Ovary (tissue), 9 donors: Measurements from ENCODE around the gene ALK. TPM values are rescaled to one million over a fixed set of nuclear protein-coding genes. Genes with fewer than 3 reads are reported as not detected.

Experiments
- DNase-seq, 5 donors: peaks; one replicate each; pipeline ENCODE4 v3.0.0-alpha.2; 2019 to 2020
- H3K27ac ChIP-seq, 2 donors: fragments of 200-600 bp; one replicate each; pipeline versions ENCODE4 v1.5.1 to v1.8.0; 2019 to 2022
- H3K27me3 ChIP-seq: fragments of 200-600 bp; one replicate; pipeline ENCODE4 v1.8.0; 2022
- H3K36me3 ChIP-seq: fragments of 200-600 bp; sonication (generic); one replicate; pipeline ENCODE4 v1.5.1; 2019
- H3K4me1 ChIP-seq: one replicate; pipeline ENCODE4 v1.8.1; 2013; ENCODE audit warnings: mild to moderate bottlenecking, moderate library complexity; ENCODE audit not compliant: insufficient read depth
- H3K4me3 ChIP-seq: fragments of 200-600 bp; sonication (generic); one replicate; pipeline ENCODE4 v1.5.1; 2017
- H3K9me3 ChIP-seq, 2 donors: fragments of 200-600 bp in 1 of 2; sonication (generic) in 1 of 2; one replicate each; pipeline versions ENCODE4 v1.5.1 to v1.8.1; 2013 to 2019; ENCODE audit warnings: mild to moderate bottlenecking in 1 of 2, moderate library complexity in 1 of 2
- EP300 ChIP-seq: sonication (generic); formaldehyde crosslinking; IDR thresholded peaks from one replicate; pipeline ENCODE4 v1.6.1; 2017; ENCODE audit warnings: antibody characterized with exemption
- POLR2A ChIP-seq: fragments of 450-650 bp; IDR thresholded peaks from one replicate; pipeline ENCODE4 v1.6.1; 2017; ENCODE audit warnings: antibody characterized with exemption, mild to moderate bottlenecking, moderate library complexity
- WGBS, 3 donors: extraction: QIAGEN DNeasy Blood & Tissue Kit in 1 of 3; methylation state at CpG; one replicate each; pipeline versions ENCODE4 v1.1.5 to v1.1.7; 2013 to 2017; 5-methylcytosine and 5-hydroxymethylcytosine counted together
- intact Hi-C, 4 donors: fragments of 100-400 bp; cut with DNase I; formaldehyde crosslinking; loops; one replicate each; pipeline versions ENCODE4 v1.11.0 to v1.15.1; 2022 to 2023
- polyA plus RNA-seq, 2 donors: library from polyadenylated mRNA; stranded (reverse); fragments of 200-250 nt in 1 of 2; fragments of 350-450 nt in 1 of 2; fragmentation: Illumina TruSeq in 1 of 2; extraction: RNeasy Lipid Tissue Mini Kit (QIAGEN cat#74804) in 1 of 2; gene quantifications; one replicate each; pipeline ENCODE4 v1.2.3, GENCODE V29; 2013 to 2014
- total RNA-seq, 7 donors: library from RNA; depleted of rRNA in 2 of 7; stranded (reverse); fragments of >200 nt in 2 of 7; fragmentation: NEBNext Ultra II Directional in 3 of 7; extraction: Animal tissue kit (Norgen Biotek cat#: 25700) in 3 of 7; gene quantifications; one replicate each; pipeline versions ENCODE4 v1.1.0 to v1.2.4, GENCODE V29; 2016 to 2023
- TF ChIP-seq, protein P1 (sequence below), 3 donors: fragments of 450-650 bp in 2 of 3; fragments of 200-600 bp in 1 of 3; IDR thresholded peaks; one replicate each; pipeline versions ENCODE4 v1.5.1 to v1.8.0; 2016 to 2022; ENCODE audit warnings: antibody characterized with exemption in 3 of 3, mild to moderate bottlenecking in 1 of 3
- donor health status: DM: no; HTN: no; CAD: no; lungs with moderate emphysema.
- donor health status: DM: no; HTN: no; CAD: no.
- donor health status: Bipolar disorder and iron deficiency.
- donor health status: DM: yes; HTN: yes; CAD: no.
- donor health status: DM: no; HTN: no; CAD: no.
- donor health status: DM: yes; HTN: yes; CAD: no.

The ALK gene
- total and polyA plus RNA-seq, 9 donors = 0.05 to 1.7 (median 0.23) TPM; not detected in 1

DNA sequence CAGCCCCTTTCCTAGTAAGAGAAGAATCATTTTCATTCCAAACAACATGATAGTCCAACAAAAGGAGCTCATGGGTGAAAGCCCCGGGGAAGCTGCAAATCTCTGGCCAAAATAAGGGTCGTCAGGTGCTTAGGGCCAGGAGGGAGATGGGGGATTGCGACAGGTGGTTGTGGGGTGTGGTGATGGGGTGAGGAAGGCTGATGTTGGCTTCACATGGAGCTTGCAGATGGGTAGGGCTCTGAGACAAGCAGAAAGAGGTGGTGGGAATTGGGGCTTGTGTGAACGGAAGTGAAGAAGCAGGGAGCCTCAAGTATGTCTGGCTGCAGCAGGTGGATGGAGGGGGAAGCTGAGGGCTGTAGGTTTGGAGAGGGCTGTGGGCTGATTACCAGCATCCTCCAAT is 680.0 kb downstream of the ALK start:
- H3K9me3 ChIP-seq = no peaks in the 10 kb centered on the region
- TF ChIP-seq EP300 = no peak
- no peak for TF ChIP-seq POLR2A
- TF ChIP-seq, protein P1, sequence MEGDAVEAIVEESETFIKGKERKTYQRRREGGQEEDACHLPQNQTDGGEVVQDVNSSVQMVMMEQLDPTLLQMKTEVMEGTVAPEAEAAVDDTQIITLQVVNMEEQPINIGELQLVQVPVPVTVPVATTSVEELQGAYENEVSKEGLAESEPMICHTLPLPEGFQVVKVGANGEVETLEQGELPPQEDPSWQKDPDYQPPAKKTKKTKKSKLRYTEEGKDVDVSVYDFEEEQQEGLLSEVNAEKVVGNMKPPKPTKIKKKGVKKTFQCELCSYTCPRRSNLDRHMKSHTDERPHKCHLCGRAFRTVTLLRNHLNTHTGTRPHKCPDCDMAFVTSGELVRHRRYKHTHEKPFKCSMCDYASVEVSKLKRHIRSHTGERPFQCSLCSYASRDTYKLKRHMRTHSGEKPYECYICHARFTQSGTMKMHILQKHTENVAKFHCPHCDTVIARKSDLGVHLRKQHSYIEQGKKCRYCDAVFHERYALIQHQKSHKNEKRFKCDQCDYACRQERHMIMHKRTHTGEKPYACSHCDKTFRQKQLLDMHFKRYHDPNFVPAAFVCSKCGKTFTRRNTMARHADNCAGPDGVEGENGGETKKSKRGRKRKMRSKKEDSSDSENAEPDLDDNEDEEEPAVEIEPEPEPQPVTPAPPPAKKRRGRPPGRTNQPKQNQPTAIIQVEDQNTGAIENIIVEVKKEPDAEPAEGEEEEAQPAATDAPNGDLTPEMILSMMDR (IDR thresholded peaks at IDR 0.05) = no peak
- H3K4me3 ChIP-seq = no peak overlapping the region

DNA sequence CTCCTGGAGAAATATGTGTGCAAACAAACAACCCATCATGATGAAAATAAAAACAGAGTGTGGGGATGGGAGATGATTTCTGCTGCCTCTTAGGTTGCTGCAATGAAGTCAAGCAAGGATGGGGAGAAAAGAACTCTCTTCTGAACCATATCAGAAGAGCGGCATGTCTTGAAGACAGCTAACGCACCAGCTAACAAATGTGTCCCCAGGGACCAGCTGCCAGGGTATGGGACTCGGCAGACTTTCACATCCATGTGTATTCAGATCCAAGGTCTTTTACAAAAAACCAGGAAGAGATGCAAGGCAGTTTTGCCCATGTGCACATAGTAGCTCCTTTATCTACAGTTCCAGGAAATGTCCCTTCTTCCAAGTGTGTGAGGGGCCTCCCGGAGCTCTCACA is 680.8 kb downstream of the ALK start:
- Histone ChIP-seq H3K4me3 (no peak overlapping the region), H3K27me3 (no peaks in the 10 kb centered on the region), H3K4me1 (no peaks in the 10 kb centered on the region), H3K27ac (no peak overlapping the region), H3K9me3 (no peaks in the 10 kb centered on the region), H3K36me3 (no peaks in the 10 kb centered on the region)
- WGBS, 3 donors = 44 to 62% (median 62%) methylated on average over 4 of the region's 4 CpGs
- TF ChIP-seq EP300 = no peak
- TF ChIP-seq, protein P1 (IDR thresholded peaks at IDR 0.05) = no peak
- intact Hi-C loops = no loop called here
- no peak for DNase-seq

More for the DNA sequence above, 680.0 kb downstream of the ALK start:
- Histone ChIP-seq H3K36me3 (no peaks in the 10 kb centered on the region), H3K27ac (no peak overlapping the region), H3K27me3 (no peaks in the 10 kb centered on the region), H3K4me1 (no peaks in the 10 kb centered on the region)
- DNase-seq = no peak
- intact Hi-C loops = no loop called here
- WGBS, 3 donors = 78 to 87% (median 81%) methylated on average over 4 of the region's 4 CpGs

DNA sequence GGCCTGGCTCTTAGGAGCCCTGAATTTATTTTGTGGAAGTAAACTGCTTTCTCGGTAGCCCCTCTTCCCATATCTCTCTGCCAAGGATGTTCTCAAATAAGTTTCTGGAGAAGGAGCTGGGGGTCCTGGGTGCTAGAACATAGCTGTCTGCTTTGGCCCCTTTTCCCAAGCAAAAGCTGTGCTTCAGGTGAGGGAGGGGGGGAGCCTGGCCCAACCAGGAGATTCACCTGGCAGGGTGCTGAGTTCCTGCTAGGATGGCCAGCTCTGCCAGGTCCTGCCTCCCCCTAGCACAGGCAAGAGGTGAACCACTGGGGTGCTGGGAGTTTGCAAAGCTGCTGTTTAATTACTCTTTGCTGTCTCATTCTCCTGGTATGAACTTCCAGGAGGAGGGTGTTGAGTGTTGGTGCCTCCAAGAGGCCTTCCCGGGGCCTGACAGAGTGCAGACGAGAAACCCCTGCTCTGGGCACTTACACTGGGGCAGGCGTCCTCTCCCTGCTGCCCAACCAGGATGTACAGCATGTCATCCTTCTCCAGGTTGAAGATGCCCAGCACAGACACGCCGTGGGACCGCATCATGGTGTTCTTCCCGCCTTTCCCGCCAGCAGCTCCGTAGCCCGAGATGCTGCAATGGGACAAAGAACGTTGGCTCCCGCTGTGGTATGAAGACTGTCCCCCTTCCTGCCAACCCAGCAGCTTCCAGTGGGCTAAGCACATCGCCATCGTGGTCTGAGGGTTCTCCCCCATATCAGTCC is 682.0 kb downstream of the ALK start:
- Histone ChIP-seq H3K27ac (no peak overlapping the region), H3K27me3 (no peaks in the 10 kb centered on the region), H3K36me3 (no peaks in the 10 kb centered on the region), H3K4me1 (no peaks in the 10 kb centered on the region), H3K9me3 (no peaks in the 10 kb centered on the region), H3K4me3 (no peak overlapping the region)
- no peak for DNase-seq
- WGBS, 3 donors = 79 to 83% (median 81%) methylated on average over 15 of the region's 15 CpGs
- intact Hi-C loops = no loop called here
- TF ChIP-seq, protein P1 (IDR thresholded peaks at IDR 0.05) = no peak
- TF ChIP-seq POLR2A (no peak), EP300 (no peak)

DNA sequence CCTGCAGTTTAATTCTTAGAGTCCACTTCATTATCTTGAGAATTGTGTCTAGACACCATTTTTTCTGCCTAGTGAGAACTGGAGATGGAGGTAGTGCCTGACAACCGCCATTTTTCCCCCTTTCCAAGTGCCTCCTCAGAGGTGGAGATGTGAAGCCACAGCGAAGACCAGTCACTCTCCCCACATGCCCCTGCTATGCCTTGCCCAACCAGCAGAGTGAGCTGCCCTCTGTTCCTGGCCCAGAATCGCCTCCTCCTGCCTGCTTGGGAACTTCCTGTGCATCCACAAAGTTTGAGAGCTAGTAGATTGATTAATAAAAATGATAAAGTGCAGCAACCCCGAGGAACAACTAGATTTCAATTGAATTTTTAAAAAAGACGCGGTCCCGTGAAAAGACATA is 682.9 kb downstream of the ALK start:
- no peaks in the 10 kb centered on the region for H3K4me1 ChIP-seq
- H3K36me3 ChIP-seq = no peaks in the 10 kb centered on the region
- WGBS, 3 donors = 66 to 78% (median 77%) methylated on average over 7 of the region's 7 CpGs
- TF ChIP-seq POLR2A = no peak
- no peak for TF ChIP-seq EP300
- TF ChIP-seq, protein P1 (IDR thresholded peaks at IDR 0.05) = no peak
- H3K27ac ChIP-seq = no peak overlapping the region
- DNase-seq = no peak
- H3K4me3 ChIP-seq = no peak overlapping the region
- H3K27me3 ChIP-seq = no peaks in the 10 kb centered on the region
- no peaks in the 10 kb centered on the region for H3K9me3 ChIP-seq
- intact Hi-C loops = no loop called here
